Measurements from ENCODE around the gene PRPF18.

The PRPF18 gene

DNA sequence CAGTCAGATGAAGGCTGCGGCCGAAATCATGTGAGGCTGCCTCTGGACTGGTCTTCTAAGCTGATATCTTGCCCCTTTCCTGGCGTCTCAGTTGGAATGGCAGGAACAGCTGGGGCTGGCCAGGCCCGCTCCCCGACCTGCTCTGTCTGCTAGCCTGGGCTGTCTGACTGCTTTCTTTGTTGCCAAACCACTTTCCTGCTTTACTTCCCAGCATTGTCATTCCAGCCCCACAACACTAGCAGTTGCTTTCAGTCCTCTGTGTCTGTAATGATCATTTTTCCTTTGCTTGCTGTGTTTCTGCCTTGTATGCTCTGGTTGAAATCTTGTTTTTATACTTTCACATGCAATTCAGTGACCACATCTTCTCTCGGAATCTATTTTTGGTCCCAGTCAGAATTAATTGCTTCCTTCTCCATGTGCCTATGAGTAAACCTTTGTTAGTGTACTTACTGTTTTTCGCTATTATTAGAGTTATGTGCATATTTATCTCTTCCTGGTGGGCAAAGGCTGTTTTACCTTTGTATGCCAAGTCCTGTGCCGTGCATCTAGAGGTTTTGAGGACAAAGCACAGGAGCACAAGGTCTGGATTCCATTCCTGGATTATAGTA lies 21.6 kb downstream of the PRPF18 start:
- DNase-seq = no peak

DNA sequence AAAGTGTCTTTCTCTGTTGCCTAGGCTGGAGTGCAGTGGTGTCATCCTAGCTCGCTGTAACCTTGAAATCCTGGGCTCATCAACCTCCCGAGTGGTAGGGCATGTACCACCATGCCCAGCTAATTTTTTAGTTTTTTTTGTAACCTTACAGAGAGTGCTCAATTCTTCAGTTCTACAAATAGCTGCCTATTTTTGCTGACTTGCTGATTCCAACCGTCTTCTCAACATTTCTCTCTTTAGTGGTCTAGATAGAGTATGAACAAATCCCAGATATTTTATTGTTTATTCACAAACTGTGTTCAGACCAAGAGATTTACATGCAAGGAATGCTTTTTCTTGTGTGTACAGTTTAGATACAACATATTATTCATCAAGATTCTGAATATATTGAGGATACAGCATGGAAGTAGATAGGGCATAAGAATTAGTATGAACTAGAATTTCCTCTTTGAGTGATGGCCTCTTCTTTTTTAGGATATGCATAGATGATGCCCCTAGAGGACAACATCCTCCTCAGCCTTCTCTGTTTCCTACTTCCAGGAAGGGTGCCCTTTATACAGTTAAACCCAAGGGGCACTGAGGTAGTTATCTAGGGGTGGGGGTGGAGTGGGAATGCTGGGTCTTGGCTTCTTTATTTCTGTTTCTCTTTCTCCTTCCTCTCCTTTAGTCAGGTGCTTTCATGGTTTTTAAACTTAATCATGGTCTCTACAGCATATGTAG lies 26.0 kb downstream of the PRPF18 start:
- DNase-seq = no peak

DNA sequence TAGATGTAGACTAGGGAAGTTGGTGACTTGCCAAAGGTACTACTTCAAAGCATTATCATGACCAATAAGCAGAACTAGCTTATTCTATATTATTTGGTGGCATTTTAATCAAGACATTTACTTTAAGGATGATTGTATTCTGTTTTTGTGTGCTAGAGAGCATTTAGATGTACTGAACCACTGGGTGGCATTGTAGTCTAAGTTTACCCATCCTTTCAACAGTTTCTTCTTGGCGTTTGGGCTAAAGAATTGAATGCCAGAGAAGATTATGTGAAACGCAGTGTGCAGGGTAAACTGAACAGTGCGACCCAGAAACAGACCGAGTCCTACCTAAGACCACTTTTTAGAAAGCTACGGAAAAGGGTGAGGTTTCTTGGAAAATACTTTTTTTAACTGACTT lies 26.8 kb downstream of the PRPF18 start:
- no peak for DNase-seq

DNA sequence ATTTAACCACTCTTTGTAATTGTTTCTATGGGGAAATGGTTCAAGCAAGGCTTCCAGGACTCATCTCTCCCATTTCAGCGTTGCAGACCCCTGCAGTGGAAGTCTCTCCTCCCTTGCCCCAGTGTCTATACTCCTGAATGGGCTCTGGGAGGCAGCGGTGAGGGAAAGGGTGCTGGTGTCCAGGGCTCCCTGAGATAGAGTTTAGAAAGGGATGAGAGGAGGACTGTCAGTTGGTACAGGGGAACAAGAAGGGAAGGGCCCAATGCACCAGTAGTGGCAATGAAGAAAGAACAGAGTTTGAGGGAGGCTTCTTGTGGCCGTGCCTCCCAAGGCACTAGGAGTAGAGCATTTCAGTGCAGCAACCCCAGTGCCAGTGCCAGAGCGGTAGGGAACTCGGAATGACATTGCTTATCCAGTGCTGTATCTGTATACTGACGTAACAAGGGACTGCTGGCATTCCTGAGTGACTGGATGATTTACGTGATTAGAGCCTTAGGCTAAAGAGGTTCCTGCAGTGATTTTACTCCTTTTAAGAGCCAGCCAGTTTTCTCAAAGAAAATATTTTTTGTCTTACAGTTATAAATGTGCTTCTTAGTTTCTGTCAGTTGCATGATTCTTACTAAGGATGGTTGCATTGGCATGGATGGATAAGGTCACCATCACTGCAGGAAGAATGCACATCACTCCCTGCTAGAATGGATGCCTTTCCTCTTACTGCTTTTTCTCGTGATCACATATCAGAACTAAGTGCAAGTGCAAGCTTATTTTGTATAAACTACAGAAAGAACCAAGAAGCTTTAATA lies 28.0 kb downstream of the PRPF18 start:
- DNase-seq = no peak

DNA sequence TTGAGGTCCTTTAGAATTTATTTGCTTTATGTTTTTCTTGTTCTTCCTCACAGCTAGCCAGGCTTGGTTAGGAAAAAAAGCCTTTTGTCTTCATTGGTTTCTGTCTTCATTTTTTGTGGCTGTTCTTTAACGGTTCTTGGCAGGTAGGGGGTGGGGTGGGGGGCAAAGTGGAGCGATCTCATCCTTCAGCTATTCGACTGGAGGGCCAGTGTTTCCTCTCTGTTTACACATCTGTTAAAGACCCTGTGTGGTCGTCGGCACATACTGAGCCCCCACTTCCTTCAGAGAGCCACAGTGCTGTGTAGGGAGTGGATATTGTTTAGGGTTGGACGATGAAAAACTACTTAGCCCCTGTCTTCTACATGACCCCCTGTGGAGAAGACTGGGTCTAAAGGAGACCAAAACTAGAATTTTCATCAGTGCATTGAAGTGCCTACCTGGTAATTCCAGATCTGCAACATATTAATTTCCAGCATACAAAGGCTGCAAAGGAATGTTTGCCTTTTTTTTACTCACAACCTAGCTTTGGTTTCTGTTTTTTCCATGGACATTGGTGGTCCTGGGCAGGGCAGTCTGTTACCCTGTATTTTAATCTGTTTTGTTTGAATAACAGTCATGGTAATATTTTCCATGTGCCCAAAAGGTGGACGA lies 29.0 kb downstream of the PRPF18 start:
- DNase-seq = no peak

DNA sequence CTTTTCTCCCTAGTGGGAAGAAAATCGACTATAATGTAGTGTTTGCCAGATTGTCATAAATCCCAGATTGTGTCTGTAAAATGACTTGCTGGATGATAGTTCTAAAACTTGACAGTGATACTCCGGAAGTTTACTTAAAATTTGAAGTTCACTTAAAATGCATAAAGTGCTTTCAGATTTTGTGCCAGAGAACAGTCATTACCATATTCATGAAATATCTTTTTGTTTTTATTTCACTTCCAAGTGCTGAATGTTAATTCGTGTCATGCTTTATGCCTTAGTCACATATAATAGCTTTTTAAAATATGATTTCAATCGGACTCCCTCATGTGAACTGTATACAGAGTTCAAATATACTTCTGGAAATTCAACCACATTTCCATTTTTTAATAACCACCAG lies 30.4 kb downstream of the PRPF18 start:
- no peak for DNase-seq

DNA sequence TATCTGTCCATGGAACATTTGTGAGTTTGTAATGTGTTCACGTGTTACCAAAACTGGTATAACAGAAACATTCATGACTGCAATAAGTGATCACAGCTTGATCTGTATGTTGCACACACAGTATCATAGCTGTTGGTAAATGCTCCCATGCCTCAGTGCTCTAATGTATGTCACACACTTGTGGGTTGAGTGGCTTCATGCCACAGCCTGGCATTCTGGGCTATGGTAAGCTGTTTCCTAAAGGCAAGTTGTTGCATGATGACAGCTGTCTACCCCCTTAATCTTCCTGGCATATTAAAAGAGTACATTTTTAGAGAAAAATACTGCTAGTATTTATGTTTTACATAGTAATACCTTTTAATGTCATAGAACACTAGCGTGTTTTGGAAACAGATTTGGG lies 35.2 kb downstream of the PRPF18 start:
- DNase-seq = no peak

DNA sequence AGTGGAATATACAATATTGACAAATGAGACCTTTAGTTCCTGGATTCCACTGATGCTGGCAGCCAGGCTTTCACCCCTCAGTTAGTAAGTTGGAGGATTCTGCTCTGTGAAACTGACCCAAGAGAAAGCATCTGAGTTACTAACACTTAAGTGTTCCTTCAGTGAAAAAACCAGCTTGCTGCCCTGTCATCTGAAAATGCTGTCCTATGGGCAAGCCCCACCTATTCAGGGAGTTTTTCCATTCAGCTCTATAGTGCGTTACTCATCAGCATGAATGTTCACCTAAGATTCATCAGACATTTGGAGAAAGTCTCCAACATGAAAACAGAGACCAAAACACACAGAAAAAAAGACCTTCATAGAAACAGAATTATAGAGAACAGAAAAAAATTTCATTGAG lies 37.9 kb downstream of the PRPF18 start:
- DNase-seq = no peak

DNA sequence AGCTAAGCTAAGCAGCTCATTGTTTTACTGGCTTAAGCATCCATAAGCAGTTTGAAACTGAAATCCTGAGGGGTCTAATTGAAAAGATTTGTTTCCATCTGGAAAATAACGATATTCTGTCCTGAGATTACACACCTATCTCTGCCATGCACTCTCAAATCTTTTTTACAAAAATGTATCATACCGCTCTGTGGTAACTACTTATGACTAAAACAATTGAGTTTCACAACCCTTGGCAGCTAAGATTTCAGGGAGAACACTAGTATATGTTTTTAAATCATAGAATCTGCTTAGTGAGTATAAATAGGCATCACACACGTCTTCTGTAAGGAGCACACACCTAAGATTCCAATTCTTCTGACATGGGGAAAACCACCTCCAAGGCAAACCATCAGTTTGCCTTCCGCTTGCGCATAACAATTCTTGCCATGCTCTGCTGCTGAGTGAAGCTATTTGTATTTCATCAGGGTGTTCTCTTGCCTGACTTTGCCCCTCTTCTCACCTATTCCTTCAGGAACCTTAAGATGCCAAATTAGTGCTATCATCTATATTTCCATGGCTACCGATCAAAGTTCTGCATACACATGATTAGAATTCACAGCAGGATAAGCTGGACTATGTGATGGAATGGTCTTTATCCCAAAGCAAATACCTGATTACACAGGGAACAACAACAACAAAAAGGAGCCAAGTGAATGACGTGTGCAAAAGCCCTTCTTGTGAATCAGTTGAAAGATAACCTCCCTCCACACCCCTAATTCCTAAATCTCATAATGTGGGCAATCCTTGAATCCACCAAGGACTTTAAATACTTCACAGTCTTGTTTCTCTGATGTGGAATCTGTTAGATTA lies 40.9 kb downstream of the PRPF18 start:
- DNase-seq = no peak

DNA sequence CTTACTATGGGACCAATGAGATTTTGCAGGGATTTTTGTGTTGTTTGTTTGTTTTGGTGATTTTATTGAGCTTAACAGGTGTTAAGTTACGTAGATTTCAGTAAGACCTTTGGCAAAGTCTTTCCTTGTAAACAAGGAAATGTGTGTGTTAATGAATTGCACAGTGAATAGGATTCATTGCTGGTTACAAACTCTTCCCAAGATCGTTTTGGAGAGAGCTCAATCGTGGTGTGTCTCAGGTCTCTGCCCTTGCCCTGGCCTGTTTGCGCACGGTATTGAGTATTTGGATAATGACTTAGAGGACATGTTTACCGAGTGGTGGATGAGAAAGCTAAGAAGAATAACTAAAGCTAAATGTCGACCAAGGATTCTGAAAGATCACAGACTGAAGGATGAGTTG lies 41.9 kb downstream of the PRPF18 start:
- no peak for DNase-seq

DNA sequence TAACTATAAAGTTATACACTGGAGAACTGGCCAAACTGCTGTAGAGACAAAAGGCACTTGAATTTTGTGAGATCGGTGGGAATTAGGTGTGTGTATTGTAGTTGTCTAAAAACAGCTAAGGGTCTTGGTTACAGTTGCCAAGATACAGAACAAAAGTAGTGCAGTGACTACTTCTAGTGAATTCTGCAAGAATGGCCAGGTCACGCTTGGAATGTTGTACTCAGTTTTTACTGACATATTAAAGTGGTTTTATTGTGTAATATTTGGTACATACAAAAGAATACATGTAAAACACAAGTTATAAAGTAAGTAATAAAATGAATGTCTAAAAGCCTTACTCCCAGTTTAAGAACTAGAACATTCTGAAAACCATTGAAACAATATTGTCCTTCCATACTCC lies 42.4 kb downstream of the PRPF18 start:
- DNase-seq = no peak

DNA sequence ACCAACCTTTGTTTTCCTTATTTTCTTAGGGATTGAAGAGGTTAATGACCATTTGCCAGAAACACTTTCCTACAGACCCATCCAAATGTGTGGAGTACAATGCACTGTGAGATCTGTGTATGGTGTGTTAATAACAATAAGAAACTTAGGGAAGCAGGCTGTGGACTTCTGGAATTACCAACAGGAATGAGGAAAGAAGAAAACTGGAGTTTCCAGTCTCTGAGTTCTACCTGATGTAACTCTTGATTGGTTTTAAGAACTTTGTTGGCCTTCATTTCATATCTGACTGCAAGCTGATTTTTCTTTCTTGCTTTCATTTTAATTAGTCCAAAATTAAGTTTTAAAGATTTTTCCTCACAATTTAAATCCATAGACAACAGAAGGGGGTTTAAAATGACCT lies 43.5 kb downstream of the PRPF18 start:
- DNase-seq = no peak

DNA sequence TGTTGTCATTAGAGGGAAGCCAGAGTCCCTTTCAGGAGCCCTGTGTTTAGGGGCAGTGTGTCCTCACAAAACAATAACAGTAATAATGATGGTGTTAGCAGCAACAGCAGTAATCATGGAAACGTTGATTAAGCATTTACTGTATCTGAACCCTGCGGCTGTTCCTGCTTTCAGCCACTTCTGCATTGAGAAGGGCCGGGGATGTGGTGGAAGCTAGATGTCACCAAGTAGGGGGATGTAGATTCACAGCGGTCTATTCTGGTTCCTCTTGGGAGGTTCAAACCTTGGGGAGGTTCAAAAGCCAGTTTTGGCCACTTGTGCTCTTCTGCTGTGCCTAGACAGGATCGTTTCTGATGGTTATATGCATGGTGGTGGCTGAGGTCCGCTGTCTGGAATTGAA lies 44.8 kb downstream of the PRPF18 start:
- no peak for DNase-seq

DNA sequence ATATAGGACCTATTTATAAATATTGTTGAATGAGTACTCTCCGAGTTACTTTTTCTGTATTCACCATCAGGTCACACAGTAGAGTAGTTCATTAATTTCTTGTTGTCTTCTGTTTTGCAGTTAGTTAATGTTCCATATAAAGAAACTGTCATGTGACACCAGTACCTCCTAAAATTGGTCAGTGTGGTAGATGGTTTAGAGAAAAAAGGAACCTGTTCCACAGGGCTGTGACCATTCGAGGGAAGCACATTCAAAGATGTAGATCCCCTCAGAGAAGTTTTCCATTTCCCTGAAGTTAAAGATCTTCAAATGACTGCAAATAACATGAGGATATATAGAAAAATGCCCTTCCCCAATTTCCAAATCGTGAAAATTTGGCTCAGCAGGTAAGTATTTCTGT lies 45.7 kb downstream of the PRPF18 start:
- no peak for DNase-seq

DNA sequence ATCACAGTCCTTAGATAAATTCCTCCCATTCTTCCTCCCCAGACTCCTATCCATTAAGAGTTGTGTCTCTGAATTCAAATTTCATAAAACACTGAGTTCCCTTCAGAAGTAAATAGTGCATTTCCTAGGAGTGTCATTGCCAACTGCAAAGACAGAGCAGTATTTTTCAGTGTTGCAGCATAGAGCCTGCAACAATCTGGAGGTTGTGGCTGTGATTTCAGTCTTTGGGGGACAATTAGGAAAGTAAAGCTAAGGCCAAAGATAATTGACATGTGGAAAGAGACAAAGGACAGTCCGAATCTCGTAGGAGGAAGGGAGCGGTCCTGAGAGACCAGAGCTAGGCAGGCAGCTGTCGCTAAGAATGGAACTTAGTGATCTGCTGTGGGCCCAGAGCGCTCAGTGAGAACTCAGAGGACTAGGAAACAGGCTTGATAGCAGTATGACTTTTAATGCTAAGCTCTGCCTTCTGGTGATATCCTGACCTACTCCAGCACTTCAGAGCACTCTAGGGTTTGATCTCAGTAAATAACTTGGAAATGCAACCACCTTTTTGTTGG lies 46.2 kb downstream of the PRPF18 start:
- DNase-seq = no peak

DNA sequence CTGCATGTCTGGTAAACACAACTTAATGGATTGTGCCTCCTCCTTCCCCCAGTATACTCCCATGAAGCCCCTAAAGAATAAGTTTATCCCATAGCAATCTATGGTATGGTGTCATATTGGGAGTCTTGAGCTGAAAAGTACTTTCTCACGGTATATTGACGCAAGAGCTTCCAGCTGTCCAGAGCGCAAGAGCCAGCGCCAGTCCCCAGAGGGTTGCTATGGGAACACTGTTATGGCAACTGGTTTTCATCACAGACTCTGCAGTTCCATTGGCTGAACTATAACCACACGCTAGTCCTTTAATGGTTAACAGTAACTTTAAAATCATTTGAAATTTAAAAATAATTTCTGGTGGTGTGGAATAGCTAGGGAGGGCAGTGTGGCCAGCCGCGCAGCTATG lies 46.9 kb downstream of the PRPF18 start:
- no peak for DNase-seq

DNA sequence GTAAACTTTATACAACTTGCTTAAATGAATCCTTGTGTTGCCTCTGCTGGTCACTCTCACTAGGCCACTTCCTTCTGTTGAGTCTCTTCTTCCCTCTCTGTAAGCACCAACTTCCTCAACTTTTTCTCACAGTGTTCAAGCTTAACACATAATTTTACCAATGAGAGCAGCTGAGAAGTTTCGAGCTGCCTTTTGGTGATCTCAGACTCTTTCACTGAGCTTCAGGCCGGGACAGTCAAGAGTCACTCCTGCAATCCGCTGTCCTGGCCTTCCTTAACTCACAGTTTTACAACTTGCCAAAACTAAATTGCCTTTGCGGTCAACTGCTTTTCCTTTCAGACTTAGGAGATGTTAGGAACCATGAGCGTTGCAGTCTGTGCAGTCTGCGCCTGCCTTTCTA lies 47.4 kb downstream of the PRPF18 start:
- DNase-seq = no peak

DNA sequence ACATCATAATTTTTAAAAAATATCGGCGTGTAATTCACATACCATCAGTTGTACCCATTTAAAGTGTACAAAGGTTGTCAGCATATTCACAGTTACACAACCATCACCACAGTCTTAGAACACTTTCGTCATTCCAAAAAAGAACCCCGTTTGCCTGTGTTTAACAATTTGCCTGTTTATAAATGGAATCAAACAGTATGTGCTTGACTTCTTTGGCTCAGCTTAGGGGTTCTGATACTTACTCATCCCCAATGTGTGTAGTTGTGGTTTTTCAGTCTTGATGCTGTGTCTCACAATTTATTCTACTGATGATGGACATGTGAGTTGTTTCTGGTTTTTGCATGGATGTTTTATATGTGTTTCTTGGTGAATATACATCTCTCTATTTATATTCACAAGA lies 50.0 kb downstream of the PRPF18 start:
- DNase-seq = no peak

DNA sequence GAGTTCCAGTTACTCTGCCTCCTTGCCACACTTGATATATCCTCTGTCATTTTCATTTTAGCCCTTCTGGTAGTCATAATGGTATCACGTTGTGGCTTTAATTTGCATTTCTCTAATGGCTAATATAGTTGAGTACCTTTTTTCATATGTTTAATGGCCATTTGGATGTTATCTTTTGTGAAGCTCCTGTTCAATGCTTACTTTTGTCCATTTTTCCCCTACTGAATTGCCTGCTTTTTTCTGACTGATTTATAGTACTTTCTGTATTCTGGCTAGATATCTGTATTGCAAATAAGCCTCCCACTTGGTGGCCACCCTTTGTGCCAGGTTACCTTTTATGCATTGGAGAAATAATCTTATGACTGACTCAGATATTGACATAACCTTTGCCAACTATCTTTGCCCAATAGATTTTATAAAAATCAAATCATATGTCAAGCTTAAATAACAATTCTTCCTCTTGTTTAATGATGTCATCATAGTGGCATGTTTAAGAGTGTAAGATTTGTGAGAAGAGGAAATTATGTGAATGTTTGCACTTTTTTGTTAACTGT lies 50.6 kb downstream of the PRPF18 start:
- no peak for DNase-seq

DNA sequence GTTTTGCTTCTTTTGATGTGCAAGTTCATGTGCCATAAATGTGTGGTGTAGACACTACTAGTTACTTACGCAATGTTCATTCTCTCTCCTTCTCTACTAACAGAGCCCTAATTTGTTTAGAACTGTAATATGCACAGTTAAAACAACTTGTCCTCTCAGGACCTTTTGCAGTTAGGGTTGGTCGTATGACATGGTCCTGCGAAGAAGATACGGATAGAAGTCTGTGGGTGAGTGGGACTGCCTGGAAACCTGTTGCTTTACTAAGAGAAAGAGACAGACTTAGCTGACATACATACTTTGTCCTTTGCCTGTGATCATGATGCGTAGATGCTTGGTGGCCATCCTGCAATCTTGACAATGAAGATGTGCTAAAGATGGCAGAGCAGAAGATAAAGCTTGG lies 51.1 kb downstream of the PRPF18 start:
- no peak for DNase-seq

DNA sequence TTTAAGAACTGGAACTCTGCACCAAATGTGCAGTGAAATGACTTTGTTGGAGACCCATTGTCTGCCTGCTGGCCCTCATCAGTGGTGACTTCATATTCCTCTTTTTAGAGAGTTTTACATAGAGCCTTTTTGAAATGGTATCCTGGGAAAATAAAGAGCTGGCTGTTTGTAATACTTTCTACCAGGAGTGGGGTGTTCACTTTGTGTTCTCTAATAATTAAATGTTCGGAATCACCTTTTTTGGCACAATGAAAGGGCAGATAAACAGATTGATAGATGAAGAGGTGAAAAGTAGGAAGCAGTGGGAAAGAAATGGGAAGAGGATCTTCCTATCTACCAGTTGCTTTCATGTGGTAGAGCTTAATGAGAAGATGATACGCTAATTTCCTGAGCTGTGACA lies 55.5 kb downstream of the PRPF18 start:
- DNase-seq = no peak

DNA sequence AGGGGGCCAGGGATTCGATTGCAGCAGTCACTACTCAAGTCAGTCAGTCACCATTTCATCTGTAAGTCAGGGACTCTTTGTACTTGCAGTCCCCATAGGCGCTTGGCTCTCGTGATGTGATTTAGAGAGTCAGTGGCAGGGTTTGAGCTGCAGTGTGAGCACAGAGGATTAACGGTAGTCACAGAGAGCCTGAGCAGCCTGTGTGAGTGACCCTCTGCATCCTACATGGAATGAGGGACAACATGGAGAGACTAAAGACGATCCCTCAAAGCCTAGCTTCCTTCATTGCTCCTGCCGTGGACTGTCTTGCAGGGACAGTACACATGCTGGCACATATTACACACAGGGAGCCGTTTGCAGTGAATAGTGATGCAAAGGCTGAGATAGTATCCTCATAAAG lies 56.3 kb downstream of the PRPF18 start:
- DNase-seq = no peak

Measured in stimulated activated CD4-positive, alpha-beta T cell treated with anti-CD3 and anti-CD28 coated beads, Interleukin-4, amount 100 ng/mL, for 1 hour (primary cell).